Stimulated activated CD8-positive, alpha-beta memory T cell treated with anti-CD3 and anti-CD28 coated beads, Interleukin-7, amount 100 ng/mL, for 24 hours (primary cell): ENCODE measurements around the gene SOX30.

Source experiments
- DNase-seq: peaks from one replicate; pipeline ENCODE4 v3.0.0-alpha.2; 2020; ENCODE audit warnings: low read depth

SOX30 gene

GRCh38 chr5:157607371-157608161, 44.7 kb downstream of the SOX30 start:
- DNase-seq, result peak; percentile 23

GRCh38 chr5:157606046-157606445, 46.2 kb downstream of the SOX30 start:
- no peak for DNase-seq

- DNase-seq, result no peak
Measured at GRCh38 chr5:157603333-157604190, 48.7 kb downstream of the SOX30 start.

- no peak for DNase-seq
Measured at GRCh38 chr5:157602505-157602904, 49.7 kb downstream of the SOX30 start.

- no peak for DNase-seq
Measured at GRCh38 chr5:157600252-157600651, 52.0 kb downstream of the SOX30 start.

- DNase-seq, result no peak
Measured at GRCh38 chr5:157599565-157599964, 52.7 kb downstream of the SOX30 start.

- no peak for DNase-seq
Measured at GRCh38 chr5:157598350-157598936, 53.8 kb downstream of the SOX30 start.

GRCh38 chr5:157597277-157597676, 55.0 kb downstream of the SOX30 start:
- DNase-seq, result no peak

- no peak for DNase-seq
Measured at GRCh38 chr5:157596487-157596886, 55.8 kb downstream of the SOX30 start.

GRCh38 chr5:157594675-157595459, 57.4 kb downstream of the SOX30 start:
- DNase-seq, result no peak

- no peak for DNase-seq
Measured at GRCh38 chr5:157594257-157594656, 58.0 kb downstream of the SOX30 start.

- DNase-seq, result no peak
Measured at GRCh38 chr5:157593052-157593757, 59.0 kb downstream of the SOX30 start.

- no peak for DNase-seq
Measured at GRCh38 chr5:157592594-157592993, 59.6 kb downstream of the SOX30 start.

- DNase-seq, result no peak
Measured at GRCh38 chr5:157590478-157590877, 61.8 kb downstream of the SOX30 start.

- no peak for DNase-seq
Measured at GRCh38 chr5:157584628-157585027, 67.6 kb downstream of the SOX30 start.

- no peak for DNase-seq
Measured at GRCh38 chr5:157582731-157583620, 69.3 kb downstream of the SOX30 start.

- DNase-seq, result no peak
Measured at GRCh38 chr5:157581901-157582300, 70.3 kb downstream of the SOX30 start.

- DNase-seq, result no peak
Measured at GRCh38 chr5:157578079-157578780, 74.0 kb downstream of the SOX30 start.

- no peak for DNase-seq
Measured at GRCh38 chr5:157576678-157577077, 75.6 kb downstream of the SOX30 start.
